ENCODE results near the gene CHCHD10. TPM values are rescaled to one million over a fixed set of nuclear protein-coding genes. Genes with fewer than 3 reads are reported as not detected.

CHCHD10 gene
- total and polyA plus RNA-seq, 2 of the 8 experiments (the other 6 are each of a cell fraction or from before 2014, with no cell fraction given): 58.3 to 94.5 TPM

GRCh38 chr22:23778577-23778900 is 10.8 kb upstream of the CHCHD10 start:
- no peak overlapping the region for H3K14ac ChIP-seq (ENCODE audit: insufficient read length)
- H4K91ac ChIP-seq (replicated peaks; ENCODE audit: insufficient read length, low read length): no peak overlapping the region
- no peak overlapping the region for H2BK20ac ChIP-seq (ENCODE audit: low read length)
- ChIA-PET POLR2A (ENCODE audit: partially characterized antibody) (interaction anchor here (1.6 to 3.9 kb wide), 3 partner anchors 9 to 14 kb away, joined by 3 to 21 read pairs (median 19); partner anchors contain the start of genes CHCHD10 and SMARCB1), CTCF (ENCODE audit: partially characterized antibody) (interaction anchor here (0.8 to 5.8 kb wide), 3 partner anchors 9 to 71 kb away, joined by 3 to 42 read pairs (median 11); partner anchors contain the start of gene SMARCB1)
- no peak overlapping the region for H4K8ac ChIP-seq (ENCODE audit: extremely low read depth, insufficient read depth, low read length)
- no peak overlapping the region for H2AK5ac ChIP-seq (ENCODE audit: low read depth, low read length)
- H3K4me2 ChIP-seq (ENCODE audit: insufficient read depth in 1 of 2, low read depth in 2 of 2, low read length in 2 of 2): no peak overlapping the region
- H3K79me2 ChIP-seq (ENCODE audit: control insufficient read depth in 1 of 2, insufficient read depth in 2 of 2, low read length in 2 of 2): no peaks in the 10 kb centered on the region
- no peak for TF ChIP-seq RXRA (IDR thresholded peaks at IDR 0.05; ENCODE audit: insufficient read depth, low read depth, low read length)
- no peak for TF ChIP-seq SP4 (IDR thresholded peaks at IDR 0.05; ENCODE audit: low read length)
- no peak for TF ChIP-seq GABPA (IDR thresholded peaks at IDR 0.05; ENCODE audit: borderline replicate concordance, insufficient read depth, low read length)
- no peak for TF ChIP-seq POLR2A (IDR thresholded peaks at IDR 0.05; ENCODE audit: control extremely low read depth in 1 of 2, low read depth in 2 of 2, low read length in 2 of 2)
- TF ChIP-seq FOSL1 (IDR thresholded peaks at IDR 0.05; ENCODE audit: insufficient read depth, low read depth, low read length): no peak
- TF ChIP-seq BRCA1 (IDR thresholded peaks at IDR 0.05; ENCODE audit: low read depth, low read length): no peak
- no peak for TF ChIP-seq BCL11A (IDR thresholded peaks at IDR 0.05; ENCODE audit: low read depth in 2 of 2, low read length in 2 of 2)
- no peak for TF ChIP-seq TAF1 (IDR thresholded peaks at IDR 0.05; ENCODE audit: low read depth, low read length)
- H3K27ac ChIP-seq (ENCODE audit: low read depth, low read length): no peak overlapping the region
- H3K18ac ChIP-seq (ENCODE audit: extremely low read depth, low read length): no peak overlapping the region
- peaks cover under 1% of the 10 kb centered on the region; the same call in 1 of the 2 replicates for H3K23me2 ChIP-seq (ENCODE audit: low read depth, low read length)
- H3K9me3 ChIP-seq (ENCODE audit: insufficient read depth in 2 of 2, low read depth in 1 of 2, low read length in 1 of 2): no peaks in the 10 kb centered on the region
- DNase-seq (ENCODE audit: low read depth in 1 of 2, low spot score in 2 of 2) (no peak), FAIRE-seq (no peak)
- H2BK15ac ChIP-seq (ENCODE audit: low read length): no peak overlapping the region
- H4K5ac ChIP-seq (ENCODE audit: insufficient read length, low read depth, low read length): no peak overlapping the region
- no peak overlapping the region for H3K23ac ChIP-seq (ENCODE audit: insufficient read length)
- peaks cover 0 to 6% (median 1%) of the 10 kb centered on the region in 4 experiments; a peak in 2 of 7 replicates for H3K4me1 ChIP-seq (replicated peaks in 1 of 4; ENCODE audit: control insufficient read depth in 3 of 4, insufficient read depth in 4 of 4, low read length in 3 of 4)
- no peak overlapping the region for H2AFZ ChIP-seq (ENCODE audit: low read length)
- H3K9ac ChIP-seq (replicated peaks in 1 of 4; ENCODE audit: extremely low read depth in 1 of 4, low read depth in 3 of 4, low read length in 3 of 4): no peak overlapping the region
- H3K27me3 ChIP-seq (replicated peaks in 1 of 4; ENCODE audit: control insufficient read depth in 3 of 4, extremely low read depth in 1 of 4, insufficient read depth in 3 of 4, low read length in 3 of 4): peaks cover 0 to 13% (median 8%) of the 10 kb centered on the region in 4 experiments; a peak in 5 of 7 replicates
- H3K4ac ChIP-seq (replicated peaks; ENCODE audit: insufficient read length, low read depth, low read length): peak overlapping the region; percentile 88
- no peaks in the 10 kb centered on the region for H3K36me3 ChIP-seq (ENCODE audit: control insufficient read depth in 2 of 4, insufficient read depth in 4 of 4, low read length in 3 of 4)
- peak overlapping the region; percentile 17; the same call in 1 of the 2 replicates for H2BK12ac ChIP-seq (ENCODE audit: low read depth, low read length)
- H3K4me3 ChIP-seq (ENCODE audit: extremely low read depth in 1 of 4, insufficient read depth in 2 of 4, low read depth in 3 of 4, low read length in 4 of 4): no peak overlapping the region
- peaks cover 2 to 4% of the 10 kb centered on the region in 2 experiments for H4K20me1 ChIP-seq (replicated peaks in 1 of 2; ENCODE audit: control insufficient read depth in 1 of 2, insufficient read depth in 2 of 2, low read length in 2 of 2)
- H2BK120ac ChIP-seq (replicated peaks; ENCODE audit: low read depth, low read length): no peak overlapping the region
- WGBS, 2 experiments (ENCODE audit: extremely low coverage in 1 of 2, insufficient coverage in 1 of 2, insufficient read length in 1 of 2, insufficient replicate concordance in 2 of 2, low coverage in 1 of 2, low lambda C conversion rate in 2 of 2, missing lambda C conversion rate in 1 of 2): 88% methylated on average over 3 of the region's 3 CpGs; no CpG with 5 or more reads in 1 of the 2 experiments
- no peak overlapping the region for H2BK5ac ChIP-seq (ENCODE audit: low read depth, low read length)
- no peaks in the 10 kb centered on the region for H3K79me1 ChIP-seq (ENCODE audit: low read depth, low read length)
- no peak overlapping the region for H3K56ac ChIP-seq (replicated peaks; ENCODE audit: insufficient read length, low read depth, low read length)
